Stimulated activated CD4-positive, alpha-beta T cell treated with anti-CD3 and anti-CD28 coated beads, Interleukin-12 subunit alpha, Interleukin-12 subunit beta, amount 100 ng/mL, for 4 hours (primary cell): ENCODE results near the gene PRKCE.

ENCODE experiments used
- DNase-seq: peaks from one replicate; pipeline ENCODE4 v3.0.0-alpha.2; 2020

PRKCE gene

GRCh38 chr2:45816272-45816671 lies 164.8 kb downstream of the PRKCE start:
- no peak for DNase-seq

DNA sequence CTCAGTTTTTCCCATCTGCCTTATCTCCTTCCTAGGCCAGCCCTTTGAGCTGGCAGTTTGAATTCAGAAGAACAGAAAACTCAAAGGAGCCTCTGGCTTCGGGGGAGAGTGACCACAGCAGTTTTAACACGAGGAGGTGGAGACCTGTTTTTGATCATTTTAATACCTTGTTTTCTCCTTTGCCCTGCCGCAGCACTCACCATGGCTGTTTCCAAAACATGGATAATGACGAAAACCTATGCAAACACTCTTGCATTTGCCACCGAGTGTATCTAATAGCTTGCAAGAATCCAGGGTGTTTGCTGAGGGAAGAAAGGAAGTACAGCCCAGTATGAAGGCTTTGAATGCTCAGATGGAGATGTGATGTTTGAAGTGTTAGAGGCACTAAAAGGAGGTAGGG lies 167.1 kb downstream of the PRKCE start:
- no peak for DNase-seq

DNA sequence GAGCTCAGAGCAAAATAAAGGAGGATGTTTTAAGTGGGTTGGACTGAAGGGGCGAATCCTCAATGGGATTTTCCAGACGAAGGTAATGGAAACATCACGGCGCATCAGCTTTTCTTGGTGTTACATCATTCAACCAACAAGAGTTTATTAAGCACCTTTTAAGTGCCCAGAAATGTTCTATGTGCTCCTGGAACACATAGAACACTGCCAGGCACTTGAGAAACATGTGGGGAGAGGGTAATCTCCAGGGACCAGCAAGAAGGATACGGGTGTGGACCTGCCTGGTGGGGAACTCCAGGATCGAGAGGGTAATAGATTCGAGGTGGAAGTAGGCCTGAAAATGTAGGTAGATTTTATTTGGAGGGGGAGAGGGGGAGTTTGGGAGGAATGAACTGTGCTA lies 168.6 kb downstream of the PRKCE start:
- no peak for DNase-seq

- no peak for DNase-seq
Measured at GRCh38 chr2:45821558-45822271, 170.2 kb downstream of the PRKCE start.

DNA sequence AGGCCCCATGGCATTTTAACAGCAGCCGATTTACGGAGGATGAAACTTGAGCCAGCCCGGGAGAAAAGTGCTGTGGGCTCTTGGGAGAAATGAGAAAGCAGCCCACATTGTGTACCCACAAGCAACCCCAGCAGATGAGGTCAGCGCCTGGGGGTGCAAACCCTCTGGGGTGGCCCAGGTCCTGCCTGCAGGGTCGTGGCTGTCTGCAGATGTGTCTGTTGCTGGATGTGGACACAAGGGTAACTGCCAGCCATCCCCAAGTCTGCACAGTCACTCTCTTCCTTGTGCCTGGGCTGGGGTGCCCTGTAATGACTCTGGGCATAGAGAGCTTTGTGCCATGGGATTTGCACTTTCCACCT lies 170.8 kb downstream of the PRKCE start:
- no peak for DNase-seq

- no peak for DNase-seq
Measured at GRCh38 chr2:45823723-45824206, 172.3 kb downstream of the PRKCE start.

DNA sequence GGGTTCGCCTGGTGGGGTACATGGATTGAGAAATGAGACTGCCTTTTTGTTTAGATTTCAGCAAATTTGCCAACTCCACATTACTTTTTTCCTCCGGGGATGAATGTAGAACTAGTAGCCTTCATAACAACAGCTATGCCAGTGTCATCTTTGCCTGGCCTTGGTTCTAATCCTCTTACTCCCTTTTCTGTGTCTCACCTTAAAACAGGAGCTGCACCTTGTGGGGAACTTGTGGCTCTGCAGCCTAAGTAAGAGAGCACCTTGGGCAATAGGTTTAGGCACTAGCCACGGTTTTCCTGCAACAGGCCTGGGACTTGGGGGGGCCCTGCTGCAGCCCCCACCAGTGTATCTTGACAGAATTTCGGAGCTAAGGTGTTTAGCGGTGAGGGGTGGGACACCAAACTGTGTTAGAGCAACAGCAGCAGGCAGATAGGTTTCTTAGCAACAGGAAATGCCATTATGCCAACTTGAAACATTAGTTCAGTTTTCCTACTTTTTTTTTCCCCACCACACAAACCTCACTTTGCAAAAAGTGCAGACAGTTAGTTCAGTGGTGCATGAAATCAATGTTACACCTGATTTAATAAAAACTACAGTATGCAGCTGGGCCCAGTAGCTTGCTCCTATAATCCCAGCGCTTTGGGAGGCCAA lies 173.7 kb downstream of the PRKCE start:
- DNase-seq, result no peak

DNA sequence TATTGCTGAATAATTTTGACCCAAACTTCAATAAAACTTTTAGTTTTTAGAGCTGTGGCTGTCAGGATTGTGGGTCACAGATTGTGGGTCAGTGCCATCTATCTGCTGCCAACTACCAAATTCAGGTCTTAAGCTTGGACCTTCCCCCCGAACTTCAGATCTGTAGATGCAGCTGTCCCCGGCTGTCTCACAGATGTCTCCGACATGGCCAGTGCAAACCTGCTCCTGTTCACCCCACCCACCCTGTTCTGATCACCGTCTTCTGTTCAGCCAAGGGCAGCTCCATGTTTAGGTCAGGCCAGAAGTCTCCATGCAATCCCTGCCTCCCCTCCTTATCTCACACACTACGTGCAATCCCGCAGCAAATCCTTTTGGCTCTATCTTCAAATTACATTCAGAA lies 175.0 kb downstream of the PRKCE start:
- no peak for DNase-seq

DNA sequence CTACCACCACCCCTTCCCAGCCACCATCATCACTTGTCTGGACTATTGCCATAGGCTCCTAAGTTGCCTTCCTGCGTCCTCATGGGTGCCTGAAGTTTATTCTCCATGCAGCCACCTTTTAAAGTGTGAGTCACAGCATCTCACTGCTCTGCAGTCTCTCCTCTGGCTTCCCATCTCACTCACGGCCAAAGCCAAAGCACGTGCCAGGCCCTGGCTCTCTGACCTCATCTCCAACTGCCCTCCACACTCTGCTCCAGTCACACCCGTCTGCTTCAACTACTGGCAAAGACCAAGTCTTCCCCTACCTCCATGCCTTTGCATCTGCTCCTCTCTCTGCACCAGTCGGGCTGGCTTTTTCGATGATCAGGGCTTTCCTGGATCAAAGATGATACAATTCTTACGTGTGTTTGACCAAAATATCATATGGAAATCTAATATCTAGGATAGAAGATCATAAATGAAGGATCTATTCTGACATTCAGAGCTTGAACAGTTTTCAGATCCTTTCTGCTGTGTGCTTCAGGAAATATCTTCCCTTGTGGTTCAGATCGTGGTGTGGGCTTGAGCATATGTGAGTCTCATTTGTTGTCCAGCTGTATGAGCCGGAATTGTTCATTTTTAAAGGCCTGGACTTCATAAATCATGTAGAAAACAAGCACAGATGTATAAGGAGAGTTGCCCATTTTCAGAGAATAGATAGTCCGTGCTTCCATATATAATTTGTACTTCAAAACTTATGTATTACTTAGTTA lies 175.6 kb downstream of the PRKCE start:
- DNase-seq, result no peak

GRCh38 chr2:45830322-45830721 lies 178.8 kb downstream of the PRKCE start:
- DNase-seq, result no peak

DNA sequence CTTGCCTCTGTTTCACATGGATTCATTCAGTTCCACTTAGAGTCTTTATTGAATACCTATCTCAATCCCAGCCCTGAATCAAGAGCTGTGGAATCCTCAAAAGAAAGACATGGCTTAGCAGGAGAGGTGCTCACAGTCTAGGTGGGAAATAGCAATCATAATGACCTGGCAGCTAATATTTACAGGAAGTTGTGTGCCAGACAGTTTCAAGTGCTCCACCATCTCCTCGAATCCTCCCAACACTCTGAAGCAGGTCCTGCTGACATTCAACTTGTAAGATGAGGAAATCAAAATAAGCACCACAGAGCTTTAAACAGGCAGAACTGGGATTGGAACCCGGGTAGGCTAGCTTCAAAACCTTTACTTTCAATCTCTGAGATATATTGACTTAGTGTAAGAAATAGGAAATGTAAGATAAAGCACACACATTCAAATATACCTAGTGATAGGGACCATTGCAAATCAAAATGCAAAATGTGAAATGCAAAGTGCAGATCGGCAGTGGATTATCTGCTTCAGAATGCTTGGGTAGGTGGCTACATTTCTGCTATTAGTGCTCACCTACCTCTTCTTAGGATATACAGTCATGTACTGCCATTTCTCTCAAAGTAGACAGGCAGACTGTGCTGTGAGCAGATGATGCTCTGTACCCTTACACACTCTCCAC lies 182.0 kb downstream of the PRKCE start:
- DNase-seq, result no peak

DNA sequence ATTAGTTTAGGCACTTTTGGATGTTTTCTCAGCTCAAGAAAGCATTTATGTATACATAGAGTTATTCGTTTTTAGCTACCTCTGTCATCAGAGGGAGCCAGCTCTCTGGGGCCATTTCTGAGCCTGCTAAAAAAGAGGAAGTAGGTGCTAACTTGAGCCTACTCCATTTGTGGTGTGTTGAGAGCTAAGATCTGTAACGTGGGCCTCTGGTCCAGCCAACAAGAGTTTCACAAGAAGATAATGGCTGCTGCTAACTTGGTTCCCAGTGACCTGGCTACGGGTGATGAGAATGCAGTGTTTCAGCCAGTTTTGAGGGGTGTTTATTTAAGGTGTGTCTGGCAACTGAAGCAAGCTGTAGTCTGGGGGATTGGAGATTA lies 182.5 kb downstream of the PRKCE start:
- no peak for DNase-seq

- no peak for DNase-seq
Measured at GRCh38 chr2:45834372-45834771, 182.9 kb downstream of the PRKCE start.

DNA sequence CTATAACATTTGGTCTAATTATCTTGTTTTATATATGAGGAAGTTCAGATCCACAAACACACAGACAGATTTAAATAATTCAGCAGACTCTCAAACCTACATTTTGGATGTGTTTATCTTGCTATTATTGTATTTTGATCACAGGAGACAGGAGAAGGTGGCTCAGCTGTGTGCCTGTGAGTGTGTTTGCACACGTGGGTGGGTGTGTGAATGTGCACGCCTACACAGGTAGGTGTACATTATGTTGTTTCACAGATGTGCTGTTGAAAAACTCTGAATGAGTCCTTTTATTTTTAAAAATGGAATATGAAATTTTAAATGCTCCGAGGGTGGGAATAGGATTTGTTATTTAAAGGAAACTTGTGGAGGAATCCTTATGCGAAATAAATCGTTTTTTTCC lies 183.4 kb downstream of the PRKCE start:
- no peak for DNase-seq

GRCh38 chr2:45836316-45836715 lies 184.8 kb downstream of the PRKCE start:
- no peak for DNase-seq

DNA sequence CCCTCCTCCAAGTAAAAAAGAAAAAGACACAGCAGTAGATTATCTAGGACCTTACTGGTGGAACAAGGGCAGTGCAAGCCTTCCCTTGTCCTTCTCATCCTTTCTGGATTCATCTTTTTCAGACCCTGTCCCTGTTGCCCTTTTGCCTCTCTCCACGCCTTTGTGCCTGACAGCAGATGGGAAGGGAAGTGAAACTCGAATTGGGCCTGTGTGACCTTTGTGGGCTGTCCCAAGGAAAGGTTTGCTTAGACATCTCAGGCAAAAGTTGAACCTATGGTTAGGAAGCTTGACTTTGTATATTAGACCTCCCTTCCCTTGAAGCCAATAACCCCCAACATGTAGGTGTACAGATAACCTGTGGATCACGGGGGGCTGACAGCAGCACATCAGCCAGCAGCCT lies 185.3 kb downstream of the PRKCE start:
- DNase-seq, result no peak

GRCh38 chr2:45837812-45838341 lies 186.4 kb downstream of the PRKCE start:
- no peak for DNase-seq

GRCh38 chr2:45839508-45840251 lies 188.2 kb downstream of the PRKCE start:
- DNase-seq, result no peak

DNA sequence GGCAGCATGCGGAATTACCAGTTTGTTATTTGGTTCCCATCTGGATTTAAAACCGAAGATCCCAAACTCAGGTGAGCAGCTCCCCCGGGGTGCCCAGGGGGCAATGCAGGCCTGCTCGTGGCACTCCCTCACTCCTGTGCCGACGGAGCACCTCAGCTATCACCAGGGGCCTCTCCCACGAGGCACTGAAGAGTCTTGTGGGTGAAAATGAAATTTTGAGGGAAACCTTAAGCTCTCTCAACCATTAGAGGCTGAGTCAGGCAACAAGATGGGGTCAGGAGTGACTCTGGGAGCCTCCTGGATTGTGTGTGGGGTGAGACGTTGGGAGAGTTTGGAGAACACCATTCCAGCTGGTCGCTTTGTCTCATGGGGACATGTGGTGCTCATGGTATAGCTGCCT lies 189.0 kb downstream of the PRKCE start:
- no peak for DNase-seq

GRCh38 chr2:45841752-45842407 lies 190.4 kb downstream of the PRKCE start:
- DNase-seq, result no peak

DNA sequence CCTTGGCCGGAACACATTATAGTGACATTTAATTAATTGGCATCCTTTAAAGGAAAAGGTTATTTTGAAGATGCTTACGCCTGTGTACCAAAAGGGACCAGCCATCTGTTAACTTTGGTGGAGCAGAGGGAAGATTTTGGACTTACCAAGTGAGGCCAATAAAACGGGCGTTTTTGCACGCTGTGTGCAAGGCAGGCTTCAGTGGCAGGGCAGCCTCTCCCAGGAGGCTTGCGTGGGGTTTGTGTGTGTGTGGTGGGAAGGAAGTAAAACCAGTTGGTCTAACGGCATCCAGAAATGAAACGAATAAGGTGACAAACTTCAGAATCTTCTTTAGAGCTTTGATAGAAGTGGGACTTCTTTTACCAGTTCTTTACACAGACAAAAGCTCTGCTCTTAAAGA lies 191.7 kb downstream of the PRKCE start:
- DNase-seq, result no peak
